Measurements from ENCODE around the gene KDM6B.
A peak's percentile ranks its signal among the peaks of the same experiment; 100 is the strongest.

Gene KDM6B

GRCh38 chr17:7845359-7846062 lies 11.5 kb downstream of the KDM6B start:
- H3K4ac ChIP-seq (ENCODE audit: low read length) = no peak overlapping the region
- peak overlapping the region; percentile 36 for H2BK12ac ChIP-seq (ENCODE audit: low read length)
- H3K9me3 ChIP-seq (replicated peaks in 1 of 2; ENCODE audit: control insufficient read depth in 2 of 2, insufficient read depth in 1 of 2, low read depth in 1 of 2, low read length in 2 of 2) = no peaks in the 10 kb centered on the region
- no peak for DNase-seq (ENCODE audit: low spot score)
- H2BK120ac ChIP-seq (ENCODE audit: low read depth, low read length) = no peak overlapping the region
- peak overlapping the region; percentile 19 for H2AK5ac ChIP-seq (ENCODE audit: low read depth, low read length)
- no peak overlapping the region for H4K91ac ChIP-seq (ENCODE audit: low read depth, low read length, poor library complexity)
- H3K27ac ChIP-seq (replicated peaks; ENCODE audit: low read length) = no peak overlapping the region
- H3K27me3 ChIP-seq (ENCODE audit: control insufficient read depth in 3 of 3, insufficient read depth in 3 of 3, low read depth in 1 of 3, low read length in 3 of 3) = no peaks in the 10 kb centered on the region
- no peak overlapping the region for H3K18ac ChIP-seq (ENCODE audit: low read length)
- H2AFZ ChIP-seq (ENCODE audit: low read length) = no peak overlapping the region
- no peak overlapping the region for H3K4me2 ChIP-seq (ENCODE audit: insufficient read depth, low read length, poor library complexity, severe bottlenecking)
- H3K79me1 ChIP-seq (ENCODE audit: low read depth, low read length) = peaks cover 38% of the 10 kb centered on the region
- H2BK15ac ChIP-seq (ENCODE audit: low read length) = no peak overlapping the region
- H4K8ac ChIP-seq (ENCODE audit: low read depth, low read length) = no peak overlapping the region
- peak overlapping the region in 1 of 2 donors; percentile 80 for H3K4me3 ChIP-seq (ENCODE audit: low read length in 2 of 2)
- no CpG with 5 or more reads among the region's 15 CpGs for WGBS, 2 donors (ENCODE audit: extremely low coverage in 2 of 2, insufficient read length in 2 of 2, insufficient replicate concordance in 1 of 2)
- peaks cover 39 to 56% of the 10 kb centered on the region in 2 donors for H3K36me3 ChIP-seq (replicated peaks in 1 of 2; ENCODE audit: control insufficient read depth in 2 of 2, insufficient read depth in 2 of 2, low read length in 2 of 2)
- no peak overlapping the region for H3K14ac ChIP-seq (ENCODE audit: low read length)
- H3K4me1 ChIP-seq (ENCODE audit: control insufficient read depth in 2 of 2, insufficient read depth in 1 of 2, low read depth in 1 of 2, low read length in 2 of 2) = peaks cover 14 to 24% of the 10 kb centered on the region in 2 donors
- no peak overlapping the region for H2BK5ac ChIP-seq (ENCODE audit: low read length)
- no peak overlapping the region for H3K9ac ChIP-seq (ENCODE audit: low read depth, low read length, poor library complexity)
- peak overlapping the region; percentile 1 for H3K23ac ChIP-seq (ENCODE audit: low read depth, low read length, poor library complexity)

- Histone ChIP-seq H2BK12ac (ENCODE audit: low read length) (no peak overlapping the region), H2BK5ac (ENCODE audit: low read length) (no peak overlapping the region), H3K4me3 (ENCODE audit: low read length in 2 of 2) (no peak overlapping the region), H2BK15ac (ENCODE audit: low read length) (no peak overlapping the region), H2BK120ac (ENCODE audit: low read depth, low read length) (no peak overlapping the region), H3K14ac (ENCODE audit: low read length) (no peak overlapping the region), H3K4me1 (ENCODE audit: control insufficient read depth in 2 of 2, insufficient read depth in 1 of 2, low read depth in 1 of 2, low read length in 2 of 2) (peaks cover 9 to 19% of the 10 kb centered on the region in 2 donors), H2AK5ac (ENCODE audit: low read depth, low read length) (no peak overlapping the region), H3K9me3 (replicated peaks in 1 of 2; ENCODE audit: control insufficient read depth in 2 of 2, insufficient read depth in 1 of 2, low read depth in 1 of 2, low read length in 2 of 2) (no peaks in the 10 kb centered on the region), H4K8ac (ENCODE audit: low read depth, low read length) (no peak overlapping the region), H3K18ac (ENCODE audit: low read length) (no peak overlapping the region), H3K36me3 (replicated peaks in 1 of 2; ENCODE audit: control insufficient read depth in 2 of 2, insufficient read depth in 2 of 2, low read length in 2 of 2) (peaks cover 43 to 56% of the 10 kb centered on the region in 2 donors), H2AFZ (ENCODE audit: low read length) (no peak overlapping the region), H3K4me2 (ENCODE audit: insufficient read depth, low read length, poor library complexity, severe bottlenecking) (no peak overlapping the region), H3K27ac (replicated peaks; ENCODE audit: low read length) (no peak overlapping the region), H3K27me3 (ENCODE audit: control insufficient read depth in 3 of 3, insufficient read depth in 3 of 3, low read depth in 1 of 3, low read length in 3 of 3) (no peaks in the 10 kb centered on the region), H3K4ac (ENCODE audit: low read length) (no peak overlapping the region), H3K9ac (ENCODE audit: low read depth, low read length, poor library complexity) (no peak overlapping the region), H3K79me1 (ENCODE audit: low read depth, low read length) (peaks cover 38% of the 10 kb centered on the region), H4K91ac (ENCODE audit: low read depth, low read length, poor library complexity) (no peak overlapping the region), H3K23ac (ENCODE audit: low read depth, low read length, poor library complexity) (no peak overlapping the region)
- no CpG with 5 or more reads among the region's 22 CpGs for WGBS, 2 donors (ENCODE audit: extremely low coverage in 2 of 2, insufficient read length in 2 of 2, insufficient replicate concordance in 1 of 2)
- DNase-seq (ENCODE audit: low spot score) = no peak
These were observed 12.2 kb downstream of the KDM6B start for GRCh38 chr17:7846063-7846735.

- Histone ChIP-seq H4K8ac (ENCODE audit: low read depth, low read length) (no peak overlapping the region), H2AFZ (ENCODE audit: low read length) (no peak overlapping the region), H3K9me3 (replicated peaks in 1 of 2; ENCODE audit: control insufficient read depth in 2 of 2, insufficient read depth in 1 of 2, low read depth in 1 of 2, low read length in 2 of 2) (no peaks in the 10 kb centered on the region), H3K23ac (ENCODE audit: low read depth, low read length, poor library complexity) (no peak overlapping the region), H2BK15ac (ENCODE audit: low read length) (no peak overlapping the region), H3K14ac (ENCODE audit: low read length) (no peak overlapping the region), H3K4me1 (ENCODE audit: control insufficient read depth in 2 of 2, insufficient read depth in 1 of 2, low read depth in 1 of 2, low read length in 2 of 2) (peaks cover 12 to 16% of the 10 kb centered on the region in 2 donors), H3K4me3 (ENCODE audit: low read length in 2 of 2) (no peak overlapping the region), H4K91ac (ENCODE audit: low read depth, low read length, poor library complexity) (no peak overlapping the region), H3K4me2 (ENCODE audit: insufficient read depth, low read length, poor library complexity, severe bottlenecking) (no peak overlapping the region), H3K18ac (ENCODE audit: low read length) (no peak overlapping the region), H2AK5ac (ENCODE audit: low read depth, low read length) (no peak overlapping the region), H3K27me3 (ENCODE audit: control insufficient read depth in 3 of 3, insufficient read depth in 3 of 3, low read depth in 1 of 3, low read length in 3 of 3) (peaks cover 0 to 1% (median 0%) of the 10 kb centered on the region in 3 experiments), H3K4ac (ENCODE audit: low read length) (no peak overlapping the region), H2BK5ac (ENCODE audit: low read length) (no peak overlapping the region), H3K79me1 (ENCODE audit: low read depth, low read length) (peaks cover 40% of the 10 kb centered on the region), H3K27ac (replicated peaks; ENCODE audit: low read length) (no peak overlapping the region), H3K9ac (ENCODE audit: low read depth, low read length, poor library complexity) (peak overlapping the region; percentile 44), H2BK12ac (ENCODE audit: low read length) (no peak overlapping the region), H3K36me3 (replicated peaks in 1 of 2; ENCODE audit: control insufficient read depth in 2 of 2, insufficient read depth in 2 of 2, low read length in 2 of 2) (peaks cover 49 to 63% of the 10 kb centered on the region in 2 donors), H2BK120ac (ENCODE audit: low read depth, low read length) (no peak overlapping the region)
- WGBS, 2 donors (ENCODE audit: extremely low coverage in 2 of 2, insufficient read length in 2 of 2, insufficient replicate concordance in 1 of 2) = no CpG with 5 or more reads among the region's 34 CpGs
- DNase-seq (ENCODE audit: low spot score) = no peak
These were observed 13.0 kb downstream of the KDM6B start for GRCh38 chr17:7846765-7847661.
